HG02759 (cell line): Measurements from ENCODE around the gene TMEM270.
A peak's percentile ranks its signal among the peaks of the same experiment; 100 is the strongest.
"Not testable (repeated sequence)": the region's sequence is repeated elsewhere in the genome, so short reads cannot be mapped to it uniquely, and the experiment has no call there.

ENCODE experiments used
- ATAC-seq: cut with Tn5 transposase; IDR thresholded peaks from one replicate; pipeline ENCODE4 v1.9.1; 2021; ENCODE audit warnings: mild to moderate bottlenecking, moderate library complexity; ENCODE audit not compliant: unreplicated experiment

TMEM270 gene

DNA sequence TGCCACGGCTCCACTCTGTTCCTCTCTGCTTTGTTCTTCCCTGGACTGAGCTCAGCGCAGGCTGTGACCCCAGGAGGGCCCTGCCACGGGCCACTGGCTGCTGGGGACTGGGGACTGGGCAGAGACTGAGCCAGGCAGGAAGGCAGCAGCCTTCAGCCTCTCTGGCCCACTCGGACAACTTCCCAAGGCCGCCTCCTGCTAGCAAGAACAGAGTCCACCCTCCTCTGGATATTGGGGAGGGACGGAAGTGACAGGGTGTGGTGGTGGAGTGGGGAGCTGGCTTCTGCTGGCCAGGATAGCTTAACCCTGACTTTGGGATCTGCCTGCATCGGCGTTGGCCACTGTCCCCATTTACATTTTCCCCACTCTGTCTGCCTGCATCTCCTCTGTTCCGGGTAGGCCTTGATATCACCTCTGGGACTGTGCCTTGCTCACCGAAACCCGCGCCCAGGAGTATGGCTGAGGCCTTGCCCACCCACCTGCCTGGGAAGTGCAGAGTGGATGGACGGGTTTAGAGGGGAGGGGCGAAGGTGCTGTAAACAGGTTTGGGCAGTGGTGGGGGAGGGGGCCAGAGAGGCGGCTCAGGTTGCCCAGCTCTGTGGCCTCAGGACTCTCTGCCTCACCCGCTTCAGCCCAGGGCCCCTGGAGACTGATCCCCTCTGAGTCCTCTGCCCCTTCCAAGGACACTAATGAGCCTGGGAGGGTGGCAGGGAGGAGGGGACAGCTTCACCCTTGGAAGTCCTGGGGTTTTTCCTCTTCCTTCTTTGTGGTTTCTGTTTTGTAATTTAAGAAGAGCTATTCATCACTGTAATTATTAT lies 28.9 kb upstream of the TMEM270 start:
- no peak for ATAC-seq

- no peak for ATAC-seq
Observed at GRCh38 chr7:73832806-73833205, 28.2 kb upstream of the TMEM270 start.

GRCh38 chr7:73833251-73833919 lies 27.6 kb upstream of the TMEM270 start:
- ATAC-seq = no peak

DNA sequence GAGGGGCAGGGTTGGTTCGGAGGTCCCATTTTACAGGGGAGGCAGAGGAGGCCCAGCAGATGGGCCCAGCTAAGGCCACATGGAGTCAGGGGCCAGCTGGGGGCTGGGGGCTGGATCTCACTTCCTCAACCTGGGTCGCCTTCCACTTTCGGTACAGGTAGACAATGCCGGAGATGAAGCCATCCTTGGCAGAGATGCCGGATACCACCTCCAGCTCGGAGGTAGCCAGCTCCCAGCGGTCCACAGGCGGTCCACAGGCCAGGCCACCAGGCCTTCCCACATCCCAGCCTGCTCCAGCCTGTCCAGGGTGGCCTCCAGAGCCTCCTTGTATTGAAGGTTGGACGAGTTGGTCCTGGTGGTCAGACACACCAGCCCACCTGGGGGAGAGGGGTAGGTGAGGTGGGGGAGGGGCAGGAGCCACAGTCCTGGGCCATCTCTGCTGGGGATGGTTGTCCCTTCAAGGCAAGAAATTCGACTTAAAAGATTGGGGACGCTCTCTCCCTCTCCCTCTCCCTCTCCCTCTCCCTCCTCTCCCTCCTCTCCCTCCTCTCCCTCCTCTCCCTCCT lies 26.2 kb upstream of the TMEM270 start:
- no peak for ATAC-seq

DNA sequence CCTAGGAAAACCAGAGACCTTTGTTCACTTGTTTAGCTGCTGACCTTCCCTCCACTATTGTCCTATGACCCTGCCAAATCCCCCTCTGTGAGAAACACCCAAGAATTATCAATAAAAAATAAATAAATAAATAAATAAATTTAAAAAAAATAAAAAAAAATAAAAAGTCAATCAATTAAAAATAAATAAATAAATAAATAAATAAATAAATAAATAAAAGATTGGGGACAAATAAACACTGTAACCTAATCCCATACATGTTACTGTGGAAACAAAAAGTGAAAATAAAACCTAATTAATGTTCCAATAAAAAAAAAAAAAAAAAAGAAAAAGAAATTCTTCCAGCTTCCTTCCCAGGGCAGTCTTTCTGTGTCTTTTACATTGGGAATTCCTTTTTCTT lies 23.8 kb upstream of the TMEM270 start:
- not testable (repeated sequence) for ATAC-seq

- no peak for ATAC-seq
Observed at GRCh38 chr7:73838642-73839041, 22.3 kb upstream of the TMEM270 start.

DNA sequence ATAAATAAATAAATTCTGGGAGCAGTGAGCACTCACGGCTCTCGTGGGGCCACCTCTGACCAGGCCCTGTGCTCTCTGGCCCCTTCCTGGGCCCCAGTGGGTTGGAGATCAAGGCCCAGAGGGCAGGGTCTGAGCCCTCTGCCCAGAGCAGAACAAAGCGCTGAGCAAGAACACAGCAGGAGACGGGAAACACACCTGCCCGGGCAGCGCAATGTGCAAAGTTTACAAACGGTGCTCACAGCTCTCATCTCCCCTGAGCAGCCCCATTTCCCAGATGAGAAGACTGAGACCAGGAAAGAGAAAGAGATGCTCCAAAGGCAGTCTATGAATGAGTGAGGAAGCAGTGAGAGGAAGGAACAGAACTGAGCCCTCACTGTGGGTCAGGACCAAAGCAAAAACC lies 21.7 kb upstream of the TMEM270 start:
- no peak for ATAC-seq

DNA sequence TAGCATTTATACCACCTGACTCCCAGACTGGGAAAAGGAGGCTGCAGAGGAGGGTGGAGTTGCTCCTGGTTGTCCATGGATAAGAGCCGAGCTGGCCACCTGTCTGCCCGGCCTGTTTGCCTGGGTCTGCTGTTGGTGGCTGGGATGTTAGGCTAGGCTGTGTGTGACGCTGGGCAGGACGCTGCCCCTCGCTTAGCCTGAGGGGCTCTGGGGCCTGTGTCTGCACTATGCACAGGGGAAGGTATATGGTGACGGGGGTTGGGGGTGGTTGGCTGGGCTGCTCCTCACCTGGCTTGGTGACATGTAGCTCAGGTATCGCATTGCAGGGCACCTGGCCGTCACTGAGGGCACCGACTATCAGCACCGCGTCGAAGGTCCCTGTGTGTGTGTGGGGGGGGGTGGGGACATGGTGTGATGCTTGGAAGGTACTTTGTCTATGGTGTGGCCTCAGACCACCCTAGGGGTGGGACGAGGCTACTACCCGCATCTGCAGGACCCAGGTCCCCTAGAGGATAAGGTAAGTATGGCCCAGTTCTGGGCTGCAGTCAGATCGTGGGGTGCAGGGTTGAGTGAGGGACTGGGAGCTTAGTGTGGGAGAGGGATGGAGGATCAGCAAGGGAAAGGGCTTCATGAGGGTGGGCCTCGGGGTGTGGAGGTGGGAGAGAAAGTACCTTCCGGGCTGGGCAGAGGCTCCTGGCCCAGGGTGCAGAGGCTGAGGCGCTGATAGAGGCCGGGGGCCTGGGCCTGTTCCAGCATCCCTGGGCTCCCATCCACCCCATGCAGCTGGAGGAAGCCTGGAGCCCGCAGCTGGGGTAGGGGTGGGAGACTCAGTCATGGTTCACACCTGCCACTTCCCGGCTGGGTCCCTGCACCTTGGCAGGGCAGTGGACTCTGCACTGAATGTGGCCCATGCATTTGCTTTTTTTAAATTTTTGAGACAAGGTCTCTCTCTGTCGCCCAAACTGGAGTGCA lies 20.9 kb upstream of the TMEM270 start:
- no peak for ATAC-seq

GRCh38 chr7:73840715-73841379 lies 20.1 kb upstream of the TMEM270 start:
- ATAC-seq = no peak

GRCh38 chr7:73841689-73842066 lies 19.3 kb upstream of the TMEM270 start:
- no peak for ATAC-seq

DNA sequence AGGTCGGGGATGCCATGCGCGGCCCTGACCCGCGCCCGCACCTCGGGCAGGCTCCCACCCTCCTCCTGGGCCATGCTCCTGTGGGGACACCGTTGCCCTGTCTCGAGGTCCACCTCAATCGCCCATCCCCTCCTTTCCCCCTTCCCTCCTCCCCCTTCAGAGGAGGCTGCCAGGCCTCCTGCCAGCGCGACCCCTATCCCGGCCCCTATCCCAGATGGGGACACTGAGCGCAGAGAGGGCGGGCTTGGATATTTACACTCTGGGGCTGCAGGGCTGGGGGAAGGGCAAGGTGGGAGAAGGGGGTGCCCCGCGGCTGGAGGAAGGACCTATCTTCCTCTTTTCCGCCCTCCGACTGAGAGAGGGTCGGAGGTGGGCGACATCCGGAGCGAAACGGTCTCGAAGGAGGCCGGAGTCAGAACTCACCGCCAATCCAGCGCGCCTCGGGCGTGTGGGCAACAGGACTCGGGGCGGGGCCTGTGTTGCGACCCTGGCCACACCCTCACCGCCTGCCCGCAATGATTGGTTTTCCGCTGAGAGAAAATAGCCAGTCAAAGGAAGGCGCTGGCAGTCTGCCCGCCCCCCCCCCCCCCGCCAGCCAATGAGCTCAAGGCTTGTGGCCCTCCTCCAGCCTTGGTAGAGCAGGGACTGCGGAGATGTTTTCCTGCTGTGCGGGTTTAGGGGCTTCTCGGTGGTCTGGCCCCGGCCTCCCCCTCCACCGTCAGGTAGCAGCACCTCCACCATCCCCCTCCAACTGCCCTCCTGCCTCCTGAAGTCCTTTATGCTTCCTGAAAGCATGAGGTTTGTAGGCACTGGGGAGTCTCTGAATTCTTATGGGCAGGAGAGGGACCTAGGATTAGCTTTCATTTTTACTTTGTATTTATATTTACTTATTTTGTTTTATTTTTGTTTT lies 18.6 kb upstream of the TMEM270 start, which contains the start of gene METTL27:
TSS of gene METTL27 (minus strand) at position 450 of the 910 bp plus-strand sequence. CDS start at position 74, 376 bp downstream.
- peak; percentile 98 for ATAC-seq

DNA sequence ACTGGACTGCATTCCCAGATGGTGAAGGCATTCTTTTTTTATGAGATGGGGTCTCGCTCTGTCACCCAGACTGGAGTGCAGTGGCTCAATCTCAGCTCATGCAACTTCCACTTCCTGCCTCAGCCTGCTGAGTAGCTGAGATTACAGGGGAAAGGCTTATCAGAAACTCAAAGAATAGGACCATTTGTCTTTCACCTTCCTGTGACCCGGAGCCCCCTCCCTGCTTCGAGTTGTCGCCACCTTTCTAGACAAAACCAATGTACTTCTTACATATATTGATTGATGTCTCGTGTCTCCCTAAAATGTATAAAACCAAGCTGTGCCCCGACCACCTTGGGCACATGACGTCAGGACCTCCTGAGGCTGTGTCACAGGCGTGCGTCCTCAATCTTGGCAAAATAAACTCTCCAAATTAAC lies 16.8 kb upstream of the TMEM270 start:
- no peak for ATAC-seq

DNA sequence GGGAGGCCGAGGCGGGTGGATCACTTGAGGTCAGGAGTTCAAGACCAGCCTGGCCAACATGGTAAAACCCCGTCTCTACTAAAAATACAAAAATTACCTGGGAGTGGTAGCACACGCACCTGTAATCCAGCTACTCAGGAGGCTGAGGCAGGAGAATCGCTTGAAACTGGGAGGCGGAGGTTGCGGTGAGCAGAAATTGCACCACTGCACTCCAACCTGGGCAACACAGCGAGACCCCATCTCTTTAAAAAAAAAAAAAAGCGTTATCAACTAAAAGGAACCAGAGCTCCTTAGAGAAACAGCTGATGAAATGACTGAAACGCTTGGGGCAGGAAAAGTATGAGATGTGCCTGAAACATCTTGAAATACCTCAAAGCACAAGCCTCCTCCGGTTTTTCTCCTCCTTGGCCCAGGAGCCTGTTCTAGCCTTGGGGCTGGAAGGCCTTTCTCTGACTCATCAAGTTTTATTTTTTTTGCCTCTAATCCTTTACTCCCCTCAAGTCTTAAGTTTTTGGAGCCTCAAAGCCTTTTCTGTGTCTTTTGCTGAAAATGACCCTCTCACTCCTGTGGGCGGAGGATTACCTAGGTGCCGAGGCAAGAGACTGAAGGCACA lies 16.0 kb upstream of the TMEM270 start:
- ATAC-seq = no peak

DNA sequence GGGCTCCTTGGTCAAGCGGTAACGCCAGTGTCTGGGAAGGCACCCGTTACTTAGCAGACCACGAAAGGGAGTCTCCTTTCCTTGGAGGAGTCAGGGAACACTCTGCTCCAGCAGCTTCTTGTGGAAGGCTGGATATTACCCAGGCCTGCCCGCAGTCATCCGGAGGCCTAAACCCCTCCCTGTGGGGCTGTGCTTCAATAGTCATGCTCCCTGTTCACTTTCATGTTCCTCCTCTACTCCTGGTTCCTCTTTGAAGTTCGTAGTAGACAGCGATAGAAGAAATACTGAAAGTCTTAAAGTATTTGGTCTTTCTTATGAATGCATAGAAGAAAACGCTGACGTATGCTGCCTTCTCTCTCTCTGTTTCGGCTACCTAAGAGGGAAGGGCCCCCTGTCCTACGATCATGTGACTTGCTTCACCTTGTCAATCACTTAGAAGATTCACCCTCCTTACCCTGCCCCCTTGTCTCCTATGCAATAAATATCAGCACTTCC lies 15.2 kb upstream of the TMEM270 start:
- not testable (repeated sequence) for ATAC-seq

- ATAC-seq = no peak
Observed at GRCh38 chr7:73847941-73848723, 12.8 kb upstream of the TMEM270 start.

DNA sequence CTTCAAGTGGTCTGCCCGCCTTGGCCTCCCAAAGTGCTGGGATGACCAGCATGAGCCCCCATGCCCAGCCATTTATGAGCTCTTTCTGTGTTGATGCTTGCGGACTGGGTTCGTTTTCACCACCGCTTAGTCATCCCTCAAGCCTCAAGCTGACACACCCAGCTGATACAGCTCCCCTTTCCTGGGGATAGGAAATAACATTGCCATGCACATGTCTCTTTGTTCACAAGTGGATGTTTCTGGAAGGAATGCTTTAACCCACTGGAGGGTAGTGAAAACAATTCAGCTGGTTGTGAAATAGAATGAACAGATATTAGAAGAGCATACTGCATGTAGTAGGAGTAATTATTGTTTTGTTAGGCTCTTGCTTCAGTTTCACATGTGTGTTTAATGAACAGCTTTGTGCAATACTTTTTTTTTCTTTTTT lies 10.2 kb upstream of the TMEM270 start:
- no peak for ATAC-seq

DNA sequence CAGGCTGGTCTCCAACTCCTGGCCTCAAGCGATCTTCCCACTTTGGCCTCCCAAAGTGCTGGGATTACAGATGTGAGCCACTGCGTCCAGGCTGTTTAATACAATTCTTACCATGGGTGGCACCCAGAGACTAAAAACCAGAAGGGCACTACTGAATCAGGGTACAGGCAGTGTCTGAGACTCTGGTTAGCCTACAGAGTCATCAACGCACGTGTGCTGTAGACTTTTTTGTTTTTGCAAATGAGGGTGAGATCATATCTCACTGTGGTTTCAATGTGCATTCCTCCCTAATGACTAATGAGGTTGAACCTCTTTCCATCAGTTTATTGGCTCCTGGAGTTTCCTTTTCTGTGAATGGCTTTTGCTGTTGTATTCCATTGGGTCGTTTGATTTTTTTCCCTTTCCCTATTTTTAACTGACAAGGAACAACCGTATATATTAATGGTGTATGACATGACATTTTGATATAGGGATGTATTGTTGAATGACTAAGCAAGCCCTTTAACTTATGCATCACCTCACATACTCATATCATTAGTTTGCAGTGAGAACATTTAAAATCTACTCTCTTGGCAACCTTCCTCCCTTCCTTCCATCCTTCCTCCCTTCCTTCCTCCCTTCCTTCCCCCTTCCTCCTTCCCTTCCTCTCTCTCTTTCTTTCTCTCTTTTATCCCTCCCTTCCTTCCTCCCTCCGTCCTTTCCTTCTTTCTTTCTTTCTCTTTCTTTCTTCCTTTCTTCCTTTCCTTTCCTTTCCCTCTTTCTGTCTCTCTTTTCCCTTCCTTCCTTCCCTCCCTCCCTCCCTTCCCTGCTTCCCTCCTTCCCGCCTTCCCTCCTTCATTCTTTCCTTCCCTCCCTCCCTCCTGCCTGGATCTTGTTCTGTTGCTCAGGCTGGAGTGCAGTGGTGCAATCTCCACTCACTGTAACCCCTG lies 9.3 kb upstream of the TMEM270 start:
- peak; percentile 70 for ATAC-seq
